ENCODE results near the gene BOD1L1. TPM values are rescaled to one million over a fixed set of nuclear protein-coding genes. Genes with fewer than 3 reads are reported as not detected.

Gene BOD1L1
- total RNA-seq, 1 experiment from 2014 or later = 40.4 TPM

DNA sequence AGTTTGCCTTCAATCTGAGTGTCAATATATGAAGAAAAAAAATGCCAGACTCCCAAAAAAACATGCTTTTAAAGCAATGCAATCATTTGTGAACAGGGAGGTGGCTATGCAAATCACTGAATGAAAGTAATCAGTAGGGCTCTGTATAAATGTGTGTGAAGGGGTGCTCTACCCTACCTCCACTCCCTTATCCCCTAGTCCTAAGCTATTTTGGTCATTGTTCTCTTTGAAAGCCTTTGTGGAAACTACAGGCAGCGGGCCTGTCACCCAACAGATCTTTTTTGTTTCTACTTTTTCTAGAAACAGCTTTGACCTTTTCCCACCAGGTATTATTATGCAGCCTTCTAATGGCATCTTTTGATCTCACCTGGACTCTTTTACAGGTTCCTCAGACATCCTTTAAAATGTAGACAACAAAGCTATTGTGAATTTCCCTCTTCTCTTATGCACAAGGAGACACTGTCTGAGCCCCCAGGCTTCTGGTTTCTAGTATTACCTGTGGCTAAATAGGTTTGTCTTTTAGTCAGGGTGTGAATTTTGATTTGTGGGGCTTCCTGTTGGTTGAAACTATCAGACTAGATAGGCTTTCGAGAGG, 9.2 kb downstream of the BOD1L1 start:
- Histone ChIP-seq H2AFZ (no peak overlapping the region), H3K27me3 (ENCODE audit: insufficient read depth, low read depth) (no peaks in the 10 kb centered on the region), H3K27ac (no peak overlapping the region), H3K9me3 (ENCODE audit: insufficient read depth, low read depth) (no peaks in the 10 kb centered on the region), H3K36me3 (ENCODE audit: low read depth) (no peaks in the 10 kb centered on the region; the same call in 1 of the 2 replicates), H3K4me2 (no peak overlapping the region), H3K79me2 (ENCODE audit: low read depth) (peaks cover 18% of the 10 kb centered on the region), H3F3A (ENCODE audit: insufficient read depth, low read depth) (no peaks in the 10 kb centered on the region), H3K9me2 (ENCODE audit: insufficient read depth) (no peaks in the 10 kb centered on the region), H3K4me3 (no peak overlapping the region), H4K20me1 (ENCODE audit: insufficient read depth) (no peaks in the 10 kb centered on the region; the same call in 1 of the 2 replicates), H3K4me1 (replicated peaks; ENCODE audit: insufficient read depth) (no peaks in the 10 kb centered on the region)
- intact Hi-C loops (cut with micrococcal nuclease; ENCODE audit: unreplicated experiment) = no loop called here
- no peak for DNase-seq
- TF ChIP-seq EZH2 (IDR thresholded peaks at IDR 0.05; ENCODE audit: low read depth) = no peak
- TF ChIP-seq, protein P1, sequence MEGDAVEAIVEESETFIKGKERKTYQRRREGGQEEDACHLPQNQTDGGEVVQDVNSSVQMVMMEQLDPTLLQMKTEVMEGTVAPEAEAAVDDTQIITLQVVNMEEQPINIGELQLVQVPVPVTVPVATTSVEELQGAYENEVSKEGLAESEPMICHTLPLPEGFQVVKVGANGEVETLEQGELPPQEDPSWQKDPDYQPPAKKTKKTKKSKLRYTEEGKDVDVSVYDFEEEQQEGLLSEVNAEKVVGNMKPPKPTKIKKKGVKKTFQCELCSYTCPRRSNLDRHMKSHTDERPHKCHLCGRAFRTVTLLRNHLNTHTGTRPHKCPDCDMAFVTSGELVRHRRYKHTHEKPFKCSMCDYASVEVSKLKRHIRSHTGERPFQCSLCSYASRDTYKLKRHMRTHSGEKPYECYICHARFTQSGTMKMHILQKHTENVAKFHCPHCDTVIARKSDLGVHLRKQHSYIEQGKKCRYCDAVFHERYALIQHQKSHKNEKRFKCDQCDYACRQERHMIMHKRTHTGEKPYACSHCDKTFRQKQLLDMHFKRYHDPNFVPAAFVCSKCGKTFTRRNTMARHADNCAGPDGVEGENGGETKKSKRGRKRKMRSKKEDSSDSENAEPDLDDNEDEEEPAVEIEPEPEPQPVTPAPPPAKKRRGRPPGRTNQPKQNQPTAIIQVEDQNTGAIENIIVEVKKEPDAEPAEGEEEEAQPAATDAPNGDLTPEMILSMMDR (conservative IDR thresholded peaks at IDR 0.05) = no peak
- ChIA-PET POLR2A (ENCODE audit: unreplicated experiment) (no interaction called here), CTCF (no interaction called here)
- no TSS peak for BruUV-seq (replicated peaks)

DNA sequence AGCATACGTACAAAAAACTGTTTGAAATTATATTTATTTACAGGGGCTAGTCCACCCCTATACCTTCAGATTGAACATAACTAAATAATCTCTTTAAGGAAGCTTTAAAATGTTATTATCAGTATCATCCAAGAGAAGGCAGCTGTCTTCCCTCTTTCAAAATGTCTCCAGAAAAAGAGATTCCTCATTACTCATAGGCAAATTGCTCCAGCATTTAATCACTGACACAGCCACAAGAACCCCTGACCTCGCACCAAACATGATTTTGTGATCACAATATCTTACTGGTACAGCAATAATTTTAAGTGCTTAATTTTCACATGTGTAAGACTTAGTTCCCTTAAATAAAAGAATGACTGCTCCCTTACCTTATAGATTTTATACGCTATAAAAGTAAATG, 9.7 kb downstream of the BOD1L1 start:
- ChIA-PET POLR2A (ENCODE audit: unreplicated experiment) (no interaction called here), CTCF (interaction anchor here (0.7 kb wide), 1 partner anchor 22 kb away, joined by 3 read pairs; no protein-coding TSS in a partner anchor)
- intact Hi-C loops (cut with micrococcal nuclease; ENCODE audit: unreplicated experiment) = no loop called here

DNA sequence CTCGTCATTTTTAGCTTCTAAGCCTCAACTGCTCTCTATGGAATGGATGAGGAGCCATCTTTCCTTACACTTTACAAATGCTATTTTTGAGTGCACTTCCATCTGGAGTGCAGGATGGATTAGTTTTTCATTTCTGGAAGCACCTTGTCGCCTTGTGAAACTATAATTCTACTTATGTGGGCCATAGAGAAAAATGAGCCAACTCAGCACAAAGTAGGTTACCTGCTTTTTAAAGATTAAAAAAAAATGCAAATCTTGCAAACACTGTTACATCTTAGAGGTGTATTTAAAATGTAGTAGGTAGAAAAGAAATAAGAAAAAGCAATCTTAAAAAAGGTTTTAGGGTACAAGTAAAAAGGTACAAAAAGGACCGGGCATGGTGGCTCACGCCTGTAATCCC, 10.9 kb downstream of the BOD1L1 start:
- no peaks in the 10 kb centered on the region for H3K27me3 ChIP-seq (ENCODE audit: insufficient read depth, low read depth)
- no peaks in the 10 kb centered on the region for H3K9me3 ChIP-seq (ENCODE audit: insufficient read depth, low read depth)
- H3K79me2 ChIP-seq (ENCODE audit: low read depth) = peaks cover 5% of the 10 kb centered on the region; the same call in 1 of the 2 replicates
- intact Hi-C loops (cut with micrococcal nuclease; ENCODE audit: unreplicated experiment) = no loop called here
- no peak overlapping the region for H3K27ac ChIP-seq
- no peaks in the 10 kb centered on the region; the same call in 1 of the 2 replicates for H3K36me3 ChIP-seq (ENCODE audit: low read depth)
- TF ChIP-seq EZH2 (IDR thresholded peaks at IDR 0.05; ENCODE audit: low read depth) = no peak
- TF ChIP-seq, protein P1 (conservative IDR thresholded peaks at IDR 0.05) = no peak
- no peak overlapping the region for H3K4me3 ChIP-seq
- no TSS peak for BruUV-seq (replicated peaks)
- no peak overlapping the region for H2AFZ ChIP-seq
- DNase-seq = no peak
- H3K4me2 ChIP-seq = no peak overlapping the region
- no peaks in the 10 kb centered on the region for H3K9me2 ChIP-seq (ENCODE audit: insufficient read depth)
- ChIA-PET POLR2A (ENCODE audit: unreplicated experiment) (no interaction called here), CTCF (no interaction called here)
- H3K4me1 ChIP-seq (replicated peaks; ENCODE audit: insufficient read depth) = no peaks in the 10 kb centered on the region
- H4K20me1 ChIP-seq (ENCODE audit: insufficient read depth) = no peaks in the 10 kb centered on the region; the same call in 1 of the 2 replicates
- H3F3A ChIP-seq (ENCODE audit: insufficient read depth, low read depth) = no peaks in the 10 kb centered on the region

More for the DNA sequence above, 9.7 kb downstream of the BOD1L1 start:
- DNase-seq = no peak
- H3K79me2 ChIP-seq (ENCODE audit: low read depth) = peaks cover 13% of the 10 kb centered on the region
- no peak overlapping the region for H3K4me2 ChIP-seq
- no peaks in the 10 kb centered on the region for H3F3A ChIP-seq (ENCODE audit: insufficient read depth, low read depth)
- H3K36me3 ChIP-seq (ENCODE audit: low read depth) = no peaks in the 10 kb centered on the region; the same call in 1 of the 2 replicates
- H3K4me3 ChIP-seq = no peak overlapping the region
- no peaks in the 10 kb centered on the region for H3K4me1 ChIP-seq (replicated peaks; ENCODE audit: insufficient read depth)
- H3K9me3 ChIP-seq (ENCODE audit: insufficient read depth, low read depth) = no peaks in the 10 kb centered on the region
- H4K20me1 ChIP-seq (ENCODE audit: insufficient read depth) = no peaks in the 10 kb centered on the region; the same call in 1 of the 2 replicates
- H2AFZ ChIP-seq = no peak overlapping the region
- no peaks in the 10 kb centered on the region for H3K9me2 ChIP-seq (ENCODE audit: insufficient read depth)
- no peak overlapping the region for H3K27ac ChIP-seq
- TF ChIP-seq, protein P1 (conservative IDR thresholded peaks at IDR 0.05) = no peak
- TF ChIP-seq EZH2 (IDR thresholded peaks at IDR 0.05; ENCODE audit: low read depth) = no peak
- no peaks in the 10 kb centered on the region for H3K27me3 ChIP-seq (ENCODE audit: insufficient read depth, low read depth)
- no TSS peak for BruUV-seq (replicated peaks)

All from PC-9 (cell line).